ENCODE results near the gene SLC16A10. TPM values are rescaled to one million over a fixed set of nuclear protein-coding genes. Genes with fewer than 3 reads are reported as not detected.

The SLC16A10 gene
- total RNA-seq, 2 donors from 2014 or later = 24.4 to 32.4 TPM

DNA sequence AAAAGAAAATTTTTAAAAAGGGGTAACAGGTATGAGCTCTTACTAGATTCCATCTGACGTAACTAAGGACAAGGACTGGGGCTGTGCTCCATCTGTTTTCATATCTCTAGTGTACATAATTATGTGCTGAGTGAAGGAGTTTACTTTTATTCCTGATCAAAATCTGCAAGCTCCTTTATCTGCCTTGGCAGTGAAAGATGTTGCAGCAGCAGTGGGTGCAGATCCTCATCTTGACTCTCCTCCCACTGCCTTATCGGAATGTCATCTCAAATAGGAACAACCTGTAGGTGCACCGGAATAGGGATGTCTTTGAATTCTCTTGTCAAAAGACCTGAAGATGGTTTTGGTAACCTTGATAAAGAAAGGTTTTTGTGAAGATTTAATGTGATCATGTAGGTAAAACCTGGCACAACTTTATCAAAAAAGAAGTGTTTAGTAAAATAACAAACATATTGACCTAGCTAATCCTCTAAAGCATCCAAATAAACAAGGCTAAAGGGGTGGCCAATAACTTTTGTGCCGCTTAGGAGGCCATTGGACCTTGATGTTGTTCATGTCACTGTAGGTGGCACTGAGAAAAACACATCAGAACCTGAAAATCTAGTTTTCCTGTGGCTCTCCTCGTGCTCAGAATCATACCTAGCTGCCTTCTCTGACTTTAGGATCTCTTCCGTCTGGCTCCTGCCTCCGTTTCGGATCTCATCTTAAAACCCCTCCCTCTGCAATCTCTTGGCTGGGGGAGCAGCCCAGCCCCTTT lies 19.0 kb upstream of the SLC16A10 start:
- Histone ChIP-seq H3K36me3 (no peaks in the 10 kb centered on the region), H3K4me1 (ENCODE audit: control insufficient read depth in 1 of 2, low read depth in 2 of 2) (peaks cover 0 to 16% of the 10 kb centered on the region in 2 donors), H3K27me3 (replicated peaks; ENCODE audit: insufficient read depth) (no peaks in the 10 kb centered on the region), H3K27ac (no peak overlapping the region), H3K4me3 (no peak overlapping the region), H3K9me3 (peaks cover 4% of the 10 kb centered on the region)
- ATAC-seq (ENCODE audit: insufficient number of reproducible peaks, low FRiP score, low read depth) = no peak
- DNase-seq (ENCODE audit: low spot score) = no peak
- TF ChIP-seq, protein P1, sequence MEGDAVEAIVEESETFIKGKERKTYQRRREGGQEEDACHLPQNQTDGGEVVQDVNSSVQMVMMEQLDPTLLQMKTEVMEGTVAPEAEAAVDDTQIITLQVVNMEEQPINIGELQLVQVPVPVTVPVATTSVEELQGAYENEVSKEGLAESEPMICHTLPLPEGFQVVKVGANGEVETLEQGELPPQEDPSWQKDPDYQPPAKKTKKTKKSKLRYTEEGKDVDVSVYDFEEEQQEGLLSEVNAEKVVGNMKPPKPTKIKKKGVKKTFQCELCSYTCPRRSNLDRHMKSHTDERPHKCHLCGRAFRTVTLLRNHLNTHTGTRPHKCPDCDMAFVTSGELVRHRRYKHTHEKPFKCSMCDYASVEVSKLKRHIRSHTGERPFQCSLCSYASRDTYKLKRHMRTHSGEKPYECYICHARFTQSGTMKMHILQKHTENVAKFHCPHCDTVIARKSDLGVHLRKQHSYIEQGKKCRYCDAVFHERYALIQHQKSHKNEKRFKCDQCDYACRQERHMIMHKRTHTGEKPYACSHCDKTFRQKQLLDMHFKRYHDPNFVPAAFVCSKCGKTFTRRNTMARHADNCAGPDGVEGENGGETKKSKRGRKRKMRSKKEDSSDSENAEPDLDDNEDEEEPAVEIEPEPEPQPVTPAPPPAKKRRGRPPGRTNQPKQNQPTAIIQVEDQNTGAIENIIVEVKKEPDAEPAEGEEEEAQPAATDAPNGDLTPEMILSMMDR (IDR thresholded peaks at IDR 0.05) = no peak

DNA sequence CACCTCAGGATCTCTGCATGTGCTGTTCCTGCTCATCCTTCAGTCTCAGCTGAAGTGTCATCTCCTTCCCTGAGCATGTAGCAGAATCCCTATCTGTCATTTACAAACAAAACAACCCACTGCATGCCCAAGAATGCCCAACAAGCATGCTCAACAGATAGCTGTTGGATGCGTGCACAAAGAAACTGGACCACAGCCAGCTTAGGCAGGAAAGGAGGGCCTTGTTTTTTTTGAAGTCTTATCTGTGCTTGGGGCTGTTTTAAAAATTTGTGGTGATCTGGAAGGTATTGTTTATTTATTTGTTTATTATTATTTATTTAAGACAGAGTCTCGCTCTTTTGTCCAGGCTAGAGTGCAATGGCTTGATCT lies 18.5 kb upstream of the SLC16A10 start:
- Histone ChIP-seq H3K4me3 (no peak overlapping the region), H3K27ac (no peak overlapping the region), H3K9me3 (peaks cover 2% of the 10 kb centered on the region), H3K36me3 (no peaks in the 10 kb centered on the region), H3K27me3 (replicated peaks; ENCODE audit: insufficient read depth) (no peaks in the 10 kb centered on the region), H3K4me1 (ENCODE audit: control insufficient read depth in 1 of 2, low read depth in 2 of 2) (peaks cover 0 to 16% of the 10 kb centered on the region in 2 donors)
- ATAC-seq (ENCODE audit: insufficient number of reproducible peaks, low FRiP score, low read depth) (no peak), DNase-seq (ENCODE audit: low spot score) (no peak)
- TF ChIP-seq, protein P1 (IDR thresholded peaks at IDR 0.05) = no peak

DNA sequence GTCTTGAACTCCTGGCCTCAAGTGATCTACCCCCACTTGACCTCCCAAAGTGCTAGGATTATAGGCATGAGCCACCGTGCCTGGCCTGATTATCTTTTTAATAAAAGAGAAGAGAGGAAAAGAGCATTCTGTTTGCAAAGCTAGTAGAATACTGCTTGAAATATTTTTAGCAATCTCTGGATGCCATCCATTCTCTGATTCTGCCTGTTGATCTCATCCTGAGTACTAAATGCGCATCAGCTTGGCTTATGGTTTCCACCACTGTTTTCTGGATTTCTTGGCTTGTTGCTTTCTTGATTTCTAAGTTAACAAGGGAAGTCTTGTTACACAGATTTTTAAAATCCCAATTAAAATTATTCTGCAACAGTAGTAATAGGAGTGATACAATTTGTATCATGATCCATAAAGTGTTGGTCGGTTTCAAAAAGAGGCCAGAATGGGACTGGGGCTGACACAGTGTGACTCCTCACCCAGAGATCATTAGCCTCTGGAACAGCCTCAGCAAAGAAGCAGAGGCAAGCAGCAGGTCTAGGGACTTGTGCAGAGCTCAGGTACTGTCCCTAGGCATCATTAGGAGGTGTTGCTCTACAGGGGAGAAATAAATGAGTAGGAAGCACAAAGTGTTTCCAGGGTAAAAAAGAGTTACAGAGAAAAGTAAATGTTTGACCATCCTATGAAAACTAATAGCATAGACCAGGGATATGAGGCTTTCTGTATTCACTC lies 17.8 kb upstream of the SLC16A10 start:
- no peak overlapping the region for H3K27ac ChIP-seq
- H3K36me3 ChIP-seq = no peaks in the 10 kb centered on the region
- no peak overlapping the region for H3K4me3 ChIP-seq
- TF ChIP-seq, protein P1 (IDR thresholded peaks at IDR 0.05) = no peak
- H3K27me3 ChIP-seq (replicated peaks; ENCODE audit: insufficient read depth) = no peaks in the 10 kb centered on the region
- DNase-seq (ENCODE audit: low spot score) = no peak
- peaks cover 0 to 16% of the 10 kb centered on the region in 2 donors for H3K4me1 ChIP-seq (ENCODE audit: control insufficient read depth in 1 of 2, low read depth in 2 of 2)
- no peak for ATAC-seq (ENCODE audit: insufficient number of reproducible peaks, low FRiP score, low read depth)
- no peaks in the 10 kb centered on the region for H3K9me3 ChIP-seq

DNA sequence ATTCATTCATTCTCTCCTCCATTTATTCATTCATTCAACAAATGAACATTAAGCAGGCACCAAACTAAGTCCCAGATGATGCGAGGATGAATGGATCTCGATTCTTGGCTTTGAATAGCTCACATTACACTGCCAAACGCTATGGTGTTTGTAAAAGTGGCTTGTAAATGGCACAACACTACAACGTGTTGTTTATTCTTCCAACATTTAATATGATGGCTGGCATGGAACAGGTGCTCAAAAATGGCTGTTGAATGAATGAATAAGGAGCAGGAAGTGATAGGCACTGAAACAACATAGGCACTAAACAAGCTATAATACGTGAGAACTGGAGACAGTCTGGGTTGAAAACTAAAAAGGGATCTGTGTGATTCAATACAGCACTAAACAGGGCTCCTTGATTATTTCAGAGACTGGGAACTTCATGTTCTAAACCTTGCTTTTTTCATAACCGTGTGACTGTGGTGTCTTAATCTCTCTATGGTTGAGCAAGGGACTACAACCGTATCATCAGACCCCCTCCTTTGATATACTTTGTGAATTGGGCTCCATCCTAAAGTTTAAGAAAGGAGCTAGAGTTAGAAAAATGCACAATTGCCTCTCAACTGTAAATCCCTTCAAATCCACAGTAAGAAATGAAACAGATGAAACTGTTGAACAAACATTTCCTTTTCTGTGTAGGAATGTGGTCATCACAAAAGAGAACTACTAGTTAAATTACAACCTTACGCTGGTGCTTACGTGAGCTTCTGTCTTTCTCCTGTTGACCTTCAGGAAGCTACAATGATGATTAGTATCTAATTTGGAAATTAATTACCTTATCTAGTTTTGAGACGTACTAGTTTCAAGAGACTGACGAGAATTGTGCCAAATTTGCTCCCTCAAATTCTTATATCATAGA lies 16.9 kb upstream of the SLC16A10 start:
- TF ChIP-seq, protein P1 (IDR thresholded peaks at IDR 0.05) = no peak
- Histone ChIP-seq H3K9me3 (no peaks in the 10 kb centered on the region), H3K27ac (peak overlapping the region in 1 of 2 donors; percentile 11), H3K4me3 (peak overlapping the region; percentile 0), H3K36me3 (no peaks in the 10 kb centered on the region), H3K4me1 (ENCODE audit: control insufficient read depth in 1 of 2, low read depth in 2 of 2) (peaks cover 0 to 16% of the 10 kb centered on the region in 2 donors), H3K27me3 (replicated peaks; ENCODE audit: insufficient read depth) (no peaks in the 10 kb centered on the region)
- ATAC-seq (ENCODE audit: insufficient number of reproducible peaks, low FRiP score, low read depth) (no peak), DNase-seq (ENCODE audit: low spot score) (no peak)

All from thoracic aorta (tissue), 2 donors.